Body of pancreas (tissue), 4 donors: ENCODE measurements around the gene RPL23.

Source experiments
- CTCF ChIP-seq, 7 experiments: fragments of 450-650 bp in 4 of 7; fragments of 200-600 bp in 3 of 7; sonication (generic) in 3 of 7; IDR thresholded peaks; one replicate each; pipeline ENCODE4 v1.5.1; 2016 to 2019; ENCODE audit warnings: antibody characterized with exemption in 7 of 7
- POLR2A ChIP-seq, 3 donors: fragments of 450-650 bp; IDR thresholded peaks; one replicate each; pipeline ENCODE4 v1.6.1; 2016; ENCODE audit warnings: antibody characterized with exemption in 3 of 3, mild to moderate bottlenecking in 2 of 3

- TF ChIP-seq CTCF (IDR thresholded peaks at IDR 0.05) (no peak), POLR2A (IDR thresholded peaks at IDR 0.05) (peak in 1 of 3 donors; percentile 32)
These were observed 26.6 kb upstream of the RPL23 start for GRCh38 chr17:38879878-38880665.
